C4-2B (cell line): Measurements from ENCODE around the gene ARID3B.

Experiments used
- ZFX ChIP-seq: fragments of 450-650 bp; IDR thresholded peaks from 2 replicates; pipeline ENCODE4 v1.6.1; 2017
- TF ChIP-seq, protein P1 (sequence below): fragments of 450-650 bp; conservative IDR thresholded peaks from 2 replicates; pipeline ENCODE4 v1.5.1; 2017; ENCODE audit warnings: mild to moderate bottlenecking

DNA sequence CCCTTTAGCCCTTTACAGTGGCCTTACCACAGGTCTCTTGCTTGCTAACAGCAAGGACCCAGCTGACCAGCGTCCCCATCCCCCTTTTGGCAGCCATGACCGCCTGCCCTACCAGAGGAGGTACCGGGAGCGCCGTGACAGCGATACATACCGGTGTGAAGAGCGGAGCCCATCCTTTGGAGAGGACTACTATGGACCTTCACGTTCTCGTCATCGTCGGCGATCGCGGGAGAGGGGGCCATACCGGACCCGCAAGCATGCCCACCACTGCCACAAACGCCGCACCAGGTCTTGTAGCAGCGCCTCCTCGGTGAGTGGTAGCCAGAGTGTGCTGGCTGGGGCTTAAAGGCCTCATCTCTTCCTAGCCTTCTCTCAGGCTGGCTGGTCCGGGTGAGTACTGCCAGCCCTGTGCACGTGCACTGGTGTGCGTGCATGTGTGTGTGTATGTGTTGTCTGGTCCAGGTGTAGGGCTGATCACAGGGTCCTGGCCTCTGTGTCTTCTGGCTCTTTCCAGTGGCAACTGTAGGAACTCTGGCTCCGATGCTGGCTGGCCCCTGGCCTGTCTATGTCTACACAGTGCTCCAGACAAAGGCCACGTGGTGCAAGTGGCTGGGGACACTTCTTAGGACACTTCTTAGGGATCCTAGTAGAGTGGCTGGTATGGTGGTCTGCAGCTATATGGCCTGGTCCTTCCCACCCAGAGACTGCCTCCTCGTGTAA lies 79.1 kb downstream of the ARID3B start:
- TF ChIP-seq, protein P1, sequence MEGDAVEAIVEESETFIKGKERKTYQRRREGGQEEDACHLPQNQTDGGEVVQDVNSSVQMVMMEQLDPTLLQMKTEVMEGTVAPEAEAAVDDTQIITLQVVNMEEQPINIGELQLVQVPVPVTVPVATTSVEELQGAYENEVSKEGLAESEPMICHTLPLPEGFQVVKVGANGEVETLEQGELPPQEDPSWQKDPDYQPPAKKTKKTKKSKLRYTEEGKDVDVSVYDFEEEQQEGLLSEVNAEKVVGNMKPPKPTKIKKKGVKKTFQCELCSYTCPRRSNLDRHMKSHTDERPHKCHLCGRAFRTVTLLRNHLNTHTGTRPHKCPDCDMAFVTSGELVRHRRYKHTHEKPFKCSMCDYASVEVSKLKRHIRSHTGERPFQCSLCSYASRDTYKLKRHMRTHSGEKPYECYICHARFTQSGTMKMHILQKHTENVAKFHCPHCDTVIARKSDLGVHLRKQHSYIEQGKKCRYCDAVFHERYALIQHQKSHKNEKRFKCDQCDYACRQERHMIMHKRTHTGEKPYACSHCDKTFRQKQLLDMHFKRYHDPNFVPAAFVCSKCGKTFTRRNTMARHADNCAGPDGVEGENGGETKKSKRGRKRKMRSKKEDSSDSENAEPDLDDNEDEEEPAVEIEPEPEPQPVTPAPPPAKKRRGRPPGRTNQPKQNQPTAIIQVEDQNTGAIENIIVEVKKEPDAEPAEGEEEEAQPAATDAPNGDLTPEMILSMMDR, result no peak
- no peak for TF ChIP-seq ZFX
